Effector memory CD8-positive, alpha-beta T cell (primary cell): ENCODE measurements around the gene NEU4.
"Not testable (repeated sequence)": the region's sequence is repeated elsewhere in the genome, so short reads cannot be mapped to it uniquely, and the experiment has no call there.

Experiments used
- ATAC-seq: fragments of 150-1000 bp; cut with Tn5 transposase; replicated peaks from 2 replicates; pipeline ENCODE4 v1.10.0; 2021; ENCODE audit warnings: mild to moderate bottlenecking, moderate library complexity
- DNase-seq, 3 experiments: peaks; one replicate each; pipeline ENCODE4 v3.0.0; 2021
- H3K27ac Mint-ChIP-seq, 2 donors: one replicate each; pipeline ENCODE4 v1.8.0; 2022; ENCODE audit warnings: mild to moderate bottlenecking in 2 of 2, mixed read lengths in 2 of 2, moderate library complexity in 2 of 2
- H3K27me3 Mint-ChIP-seq, 2 donors: one replicate each; pipeline ENCODE4 v1.8.0; 2022; ENCODE audit warnings: mixed read lengths in 2 of 2
- H3K36me3 Mint-ChIP-seq: one replicate; pipeline ENCODE4 v1.8.0; 2022; ENCODE audit warnings: mild to moderate bottlenecking, moderate library complexity, mixed read lengths; ENCODE audit not compliant: insufficient read depth
- H3K4me1 Mint-ChIP-seq, 2 donors: one replicate each; pipeline ENCODE4 v1.8.0; 2022; ENCODE audit warnings: low read depth in 2 of 2, mixed read lengths in 2 of 2
- H3K4me3 Mint-ChIP-seq, 2 donors: one replicate each; pipeline ENCODE4 v1.8.0; 2022; ENCODE audit warnings: mild to moderate bottlenecking in 2 of 2, mixed read lengths in 2 of 2, moderate library complexity in 2 of 2
- H3K9me3 Mint-ChIP-seq, 2 donors: one replicate each; pipeline ENCODE4 v1.8.0; 2022; ENCODE audit warnings: mixed read lengths in 2 of 2

NEU4 gene

GRCh38 chr2:241816431-241817121 is 7.6 kb downstream of the NEU4 start:
- ATAC-seq (no peak), DNase-seq (no peak)
- Mint-ChIP-seq H3K36me3 (peaks cover 5% of the 10 kb centered on the region), H3K27me3 (no peaks in the 10 kb centered on the region), H3K27ac (peak overlapping the region in 1 of 2 donors; percentile 83), H3K9me3 (no peaks in the 10 kb centered on the region), H3K4me3 (peak overlapping the region in 1 of 2 donors; percentile 69), H3K4me1 (peaks cover 3 to 18% of the 10 kb centered on the region in 2 donors)

GRCh38 chr2:241817126-241817820 is 8.3 kb downstream of the NEU4 start:
- no peak for ATAC-seq
- Mint-ChIP-seq H3K9me3 (no peaks in the 10 kb centered on the region), H3K4me3 (peak overlapping the region; percentile 64 to 69), H3K27ac (peak overlapping the region; percentile 44 to 83), H3K27me3 (no peaks in the 10 kb centered on the region), H3K36me3 (peaks cover 5% of the 10 kb centered on the region), H3K4me1 (peaks cover 3 to 20% of the 10 kb centered on the region in 2 donors)
- no peak for DNase-seq

GRCh38 chr2:241817821-241818215 is 8.8 kb downstream of the NEU4 start:
- not testable (repeated sequence) for ATAC-seq, DNase-seq, H3K27me3 Mint-ChIP-seq, H3K9me3 Mint-ChIP-seq, H3K36me3 Mint-ChIP-seq
- peak overlapping the region; percentile 44 to 83 for H3K27ac Mint-ChIP-seq
- peak overlapping the region; percentile 64 to 69 for H3K4me3 Mint-ChIP-seq
- H3K4me1 Mint-ChIP-seq, result peaks cover 8 to 25% of the 10 kb centered on the region in 2 donors

GRCh38 chr2:241818229-241818942 is 9.4 kb downstream of the NEU4 start:
- no peaks in the 10 kb centered on the region for H3K27me3 Mint-ChIP-seq
- no peak overlapping the region for H3K4me3 Mint-ChIP-seq
- H3K4me1 Mint-ChIP-seq, result peaks cover 12 to 26% of the 10 kb centered on the region in 2 donors
- H3K9me3 Mint-ChIP-seq, result peaks cover 0 to under 1% of the 10 kb centered on the region in 2 donors
- DNase-seq (no peak), ATAC-seq (no peak)
- peak overlapping the region in 1 of 2 donors; percentile 83 for H3K27ac Mint-ChIP-seq
- H3K36me3 Mint-ChIP-seq, result peaks cover 8% of the 10 kb centered on the region

GRCh38 chr2:241818943-241819270 is 9.9 kb downstream of the NEU4 start:
- Mint-ChIP-seq H3K4me3 (no peak overlapping the region), H3K4me1 (peaks cover 16 to 27% of the 10 kb centered on the region in 2 donors), H3K27me3 (peaks cover 0 to 4% of the 10 kb centered on the region in 2 donors), H3K36me3 (peaks cover 8% of the 10 kb centered on the region), H3K27ac (no peak overlapping the region), H3K9me3 (peaks cover 2 to 5% of the 10 kb centered on the region in 2 donors)
- ATAC-seq (no peak), DNase-seq (no peak)

- H3K27me3 Mint-ChIP-seq, H3K9me3 Mint-ChIP-seq, H3K4me3 Mint-ChIP-seq, H3K27ac Mint-ChIP-seq, ATAC-seq: not testable (repeated sequence)
- peaks cover 13% of the 10 kb centered on the region for H3K36me3 Mint-ChIP-seq
- peaks cover 16 to 27% of the 10 kb centered on the region in 2 donors for H3K4me1 Mint-ChIP-seq
- peak in 1 of 3 experiments; percentile 0 for DNase-seq
Measured at GRCh38 chr2:241819947-241820624, 11.1 kb downstream of the NEU4 start.

GRCh38 chr2:241820625-241821384 is 11.8 kb downstream of the NEU4 start:
- Mint-ChIP-seq H3K4me3 (no peak overlapping the region), H3K36me3 (peaks cover 9% of the 10 kb centered on the region), H3K9me3 (peaks cover 2 to 7% of the 10 kb centered on the region in 2 donors), H3K4me1 (peaks cover 16 to 25% of the 10 kb centered on the region in 2 donors), H3K27me3 (peaks cover 0 to 8% of the 10 kb centered on the region in 2 donors), H3K27ac (peak overlapping the region in 1 of 2 donors; percentile 41)
- DNase-seq (peak in 1 of 3 experiments; percentile 0), ATAC-seq (no peak)

GRCh38 chr2:241821460-241822263 is 12.7 kb downstream of the NEU4 start:
- peak in 1 of 3 experiments; percentile 0 for DNase-seq
- Mint-ChIP-seq H3K27ac (peak overlapping the region in 1 of 2 donors; percentile 41), H3K27me3 (peaks cover 0 to 8% of the 10 kb centered on the region in 2 donors), H3K4me3 (peak overlapping the region in 1 of 2 donors; percentile 34), H3K9me3 (peaks cover 2 to 7% of the 10 kb centered on the region in 2 donors), H3K36me3 (peaks cover 8% of the 10 kb centered on the region), H3K4me1 (peaks cover 16 to 25% of the 10 kb centered on the region in 2 donors)
- ATAC-seq, result no peak

- no peak for DNase-seq
- peaks cover 16 to 25% of the 10 kb centered on the region in 2 donors for H3K4me1 Mint-ChIP-seq
- peaks cover 2 to 7% of the 10 kb centered on the region in 2 donors for H3K9me3 Mint-ChIP-seq
- H3K27ac Mint-ChIP-seq, result peak overlapping the region in 1 of 2 donors; percentile 54
- no peak overlapping the region for H3K4me3 Mint-ChIP-seq
- ATAC-seq, result no peak
- H3K27me3 Mint-ChIP-seq, result peaks cover 0 to 8% of the 10 kb centered on the region in 2 donors
- peaks cover 8% of the 10 kb centered on the region for H3K36me3 Mint-ChIP-seq
Measured at GRCh38 chr2:241822264-241822623, 13.3 kb downstream of the NEU4 start.

- Mint-ChIP-seq H3K27ac (peak overlapping the region; percentile 54 to 90), H3K4me1 (peaks cover 13 to 20% of the 10 kb centered on the region in 2 donors)
- not testable (repeated sequence) for H3K4me3 Mint-ChIP-seq, ATAC-seq, H3K36me3 Mint-ChIP-seq, DNase-seq, H3K27me3 Mint-ChIP-seq, H3K9me3 Mint-ChIP-seq
Measured at GRCh38 chr2:241823531-241824437, 14.8 kb downstream of the NEU4 start.

GRCh38 chr2:241827394-241827793 is 18.4 kb downstream of the NEU4 start:
- Mint-ChIP-seq H3K27me3 (peaks cover 0 to 8% of the 10 kb centered on the region in 2 donors), H3K36me3 (peaks cover 10% of the 10 kb centered on the region), H3K4me3 (no peak overlapping the region), H3K27ac (no peak overlapping the region), H3K9me3 (peaks cover 2 to 7% of the 10 kb centered on the region in 2 donors), H3K4me1 (peaks cover 12% of the 10 kb centered on the region in 2 donors)
- ATAC-seq (no peak), DNase-seq (no peak)
